Brain microvascular endothelial cell (primary cell): ENCODE data around the gene ATP1A1.

Experiments
- DNase-seq: peaks from one replicate; pipeline ENCODE4 v3.0.0-alpha.2; 2020
- H3K27ac ChIP-seq: fragments of 250-450 bp; sonication (Bioruptor Pico); 2 replicates; pipeline ENCODE4 v1.5.1; 2020; ENCODE audit warnings: mild to moderate bottlenecking, moderate library complexity
- H3K27me3 ChIP-seq: fragments of 250-450 bp; sonication (Bioruptor Pico); replicated peaks from 2 replicates; pipeline ENCODE4 v1.5.1; 2020; ENCODE audit warnings: mild to moderate bottlenecking
- H3K36me3 ChIP-seq: fragments of 250-450 bp; sonication (Bioruptor Pico); replicated peaks from 2 replicates; pipeline ENCODE4 v1.5.1; 2020; ENCODE audit warnings: mild to moderate bottlenecking
- H3K4me3 ChIP-seq: 2 replicates; pipeline ENCODE4 v1.5.1; 2011; ENCODE audit warnings: low read depth, mild to moderate bottlenecking, control low read depth, low read length, moderate library complexity
- CTCF ChIP-seq: IDR thresholded peaks from 2 replicates; pipeline ENCODE4 v1.5.1; 2011; ENCODE audit warnings: low read depth, mild to moderate bottlenecking, moderate library complexity, low read length, control low read depth, inconsistent platforms; ENCODE audit errors: missing control alignments
- in situ Hi-C: cut with HindIII; loops from 2 replicates; pipeline ENCODE4 v1.10.0; 2017; ENCODE audit warnings: low sequenced_read_pairs, low pct_ligation_motif_present

ATP1A1 gene

GRCh38 chr1:116394270-116394669 lies 21.2 kb downstream of the ATP1A1 start:
- Histone ChIP-seq H3K36me3 (peaks cover 87% of the 10 kb centered on the region), H3K27me3 (no peaks in the 10 kb centered on the region), H3K27ac (no peak overlapping the region), H3K4me3 (no peak overlapping the region)
- TF ChIP-seq CTCF, result no peak
- DNase-seq, result no peak
- in situ Hi-C loops, result loop anchor here (25.0 kb wide), 1 partner anchor 93 kb away; no protein-coding TSS in a partner anchor

- in situ Hi-C loops, result loop anchor here (25.0 kb wide), 1 partner anchor 91 kb away; no protein-coding TSS in a partner anchor
These were observed 23.7 kb downstream of the ATP1A1 start for GRCh38 chr1:116396769-116397168.

GRCh38 chr1:116397728-116398127 lies 24.7 kb downstream of the ATP1A1 start:
- no peak for TF ChIP-seq CTCF
- H3K27ac ChIP-seq, result no peak overlapping the region
- in situ Hi-C loops, result loop anchor here (25.0 kb wide), 1 partner anchor 90 kb away; no protein-coding TSS in a partner anchor

More at GRCh38 chr1:116396769-116397168, 23.7 kb downstream of the ATP1A1 start:
- no peak overlapping the region for H3K27ac ChIP-seq
- no peak for DNase-seq
- no peak for TF ChIP-seq CTCF
- no peaks in the 10 kb centered on the region for H3K27me3 ChIP-seq
- H3K36me3 ChIP-seq, result peaks cover 89% of the 10 kb centered on the region
- H3K4me3 ChIP-seq, result no peak overlapping the region

GRCh38 chr1:116400780-116401179 lies 27.7 kb downstream of the ATP1A1 start:
- TF ChIP-seq CTCF, result no peak
- H3K27ac ChIP-seq, result no peak overlapping the region
- in situ Hi-C loops, result no loop called here
- H3K36me3 ChIP-seq, result peaks cover 92% of the 10 kb centered on the region
- DNase-seq, result no peak
- no peaks in the 10 kb centered on the region for H3K27me3 ChIP-seq
- H3K4me3 ChIP-seq, result no peak overlapping the region

More at GRCh38 chr1:116397728-116398127, 24.7 kb downstream of the ATP1A1 start:
- Histone ChIP-seq H3K27me3 (no peaks in the 10 kb centered on the region), H3K36me3 (peaks cover 89% of the 10 kb centered on the region), H3K4me3 (no peak overlapping the region)
- no peak for DNase-seq

GRCh38 chr1:116401646-116402176 lies 28.7 kb downstream of the ATP1A1 start:
- Histone ChIP-seq H3K27ac (no peak overlapping the region), H3K4me3 (no peak overlapping the region), H3K36me3 (peaks cover 96% of the 10 kb centered on the region), H3K27me3 (no peaks in the 10 kb centered on the region)
- DNase-seq, result no peak
- in situ Hi-C loops, result no loop called here
- TF ChIP-seq CTCF, result no peak

- DNase-seq, result no peak
- H3K27me3 ChIP-seq, result no peaks in the 10 kb centered on the region
- H3K36me3 ChIP-seq, result peaks cover 92% of the 10 kb centered on the region
- in situ Hi-C loops, result no loop called here
- no peak overlapping the region for H3K27ac ChIP-seq
- TF ChIP-seq CTCF, result no peak
- no peak overlapping the region for H3K4me3 ChIP-seq
These were observed 29.3 kb downstream of the ATP1A1 start for GRCh38 chr1:116402333-116402732.
